ENCODE results near the gene TALDO1. TPM values are rescaled to one million over a fixed set of nuclear protein-coding genes. Genes with fewer than 3 reads are reported as not detected.

TALDO1 gene
- total and polyA plus RNA-seq, 2 of the 8 experiments (the other 6 are each of a cell fraction or from before 2014, with no cell fraction given): 265 to 308 TPM

DNA sequence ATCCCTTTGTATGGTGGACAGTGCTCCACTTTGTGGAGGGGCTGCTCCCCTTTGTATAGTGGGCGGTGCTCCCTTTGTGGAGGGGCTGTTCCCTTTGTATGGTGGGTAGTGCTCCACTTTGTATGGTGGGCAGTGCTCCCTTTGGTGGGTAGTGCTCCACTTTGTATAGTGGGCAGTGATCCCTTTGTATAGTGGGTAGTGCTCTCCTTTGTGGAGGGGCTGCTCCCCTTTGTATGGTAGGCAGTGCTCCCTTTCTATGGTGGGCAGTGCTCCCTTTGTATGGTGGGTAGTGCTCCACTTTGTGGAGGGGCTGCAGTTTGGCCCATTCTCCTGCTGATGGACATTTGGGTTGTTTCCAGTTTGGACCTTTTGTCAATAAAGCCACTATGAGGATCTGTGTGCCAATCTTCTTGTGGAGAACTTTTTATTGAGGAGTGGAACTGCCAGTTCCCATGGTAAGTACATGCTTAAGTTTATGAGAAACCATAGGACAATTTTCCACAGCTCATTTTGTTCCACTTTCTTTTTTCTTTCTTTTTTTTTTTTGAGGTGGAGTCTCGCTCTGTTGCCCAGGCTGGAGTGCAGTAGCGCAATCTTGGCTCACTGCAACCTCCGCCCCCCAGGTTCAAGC lies 4.6 kb upstream of the TALDO1 start:
- CTCF ChIA-PET (ENCODE audit: partially characterized antibody): interaction anchor here (9.2 to 26.9 kb wide), 2 partner anchors 16 to 17 kb away, joined by 105 to 395 read pairs; no protein-coding TSS in a partner anchor
- WGBS, 2 experiments (ENCODE audit: extremely low coverage in 1 of 2, insufficient coverage in 1 of 2, insufficient read length in 1 of 2, insufficient replicate concordance in 2 of 2, low coverage in 1 of 2, low lambda C conversion rate in 2 of 2, missing lambda C conversion rate in 1 of 2): 92% methylated on average over 1 of the region's 4 CpGs; no CpG with 5 or more reads in 1 of the 2 experiments
- H2BK12ac ChIP-seq (ENCODE audit: low read depth, low read length): peak overlapping the region; percentile 73; the same call in 1 of the 2 replicates
- peaks cover 2% of the 10 kb centered on the region; the same call in 1 of the 2 replicates for H3K23me2 ChIP-seq (ENCODE audit: low read depth, low read length)
- peak overlapping the region; percentile 84; the same call in 1 of the 2 replicates for H2BK20ac ChIP-seq (ENCODE audit: low read length)
- H2BK5ac ChIP-seq (ENCODE audit: low read depth, low read length): peak overlapping the region; percentile 26; the same call in 1 of the 2 replicates
- 0 out of 2 replicates have a peak overlapping the region, but pooled peaks have one; percentile 9 for H3K18ac ChIP-seq (ENCODE audit: extremely low read depth, low read length)
- no peak overlapping the region for H3K27ac ChIP-seq (ENCODE audit: low read depth, low read length)
- no peak overlapping the region for H3K14ac ChIP-seq (ENCODE audit: insufficient read length)
- no peaks in the 10 kb centered on the region for H4K20me1 ChIP-seq (replicated peaks in 1 of 2; ENCODE audit: control insufficient read depth in 1 of 2, insufficient read depth in 2 of 2, low read length in 2 of 2)
- H3K36me3 ChIP-seq (ENCODE audit: control insufficient read depth in 2 of 4, insufficient read depth in 4 of 4, low read length in 3 of 4): no peaks in the 10 kb centered on the region
- H3K4ac ChIP-seq (replicated peaks; ENCODE audit: insufficient read length, low read depth, low read length): peak overlapping the region; percentile 24
- no peak overlapping the region; a peak in 1 of 4 replicates for H3K4me2 ChIP-seq (ENCODE audit: insufficient read depth in 1 of 2, low read depth in 2 of 2, low read length in 2 of 2)
- peaks cover 0 to 9% (median 0%) of the 10 kb centered on the region in 4 experiments; a peak in 2 of 7 replicates for H3K4me1 ChIP-seq (replicated peaks in 1 of 4; ENCODE audit: control insufficient read depth in 3 of 4, insufficient read depth in 4 of 4, low read length in 3 of 4)
- peak overlapping the region; percentile 47; the same call in 1 of the 2 replicates for H2AK5ac ChIP-seq (ENCODE audit: low read depth, low read length)
- H3K56ac ChIP-seq (replicated peaks; ENCODE audit: insufficient read length, low read depth, low read length): no peak overlapping the region
- FAIRE-seq (no peak), DNase-seq (ENCODE audit: low read depth in 1 of 2, low spot score in 2 of 2) (no peak)
- no peak for TF ChIP-seq SRF (IDR thresholded peaks at IDR 0.05; ENCODE audit: low read depth, low read length)
- TF ChIP-seq POLR2A (IDR thresholded peaks at IDR 0.05; ENCODE audit: control extremely low read depth in 1 of 2, low read depth in 2 of 2, low read length in 2 of 2): no peak
- TF ChIP-seq BCL11A (IDR thresholded peaks at IDR 0.05; ENCODE audit: low read depth in 2 of 2, low read length in 2 of 2): no peak
- TF ChIP-seq JUN (IDR thresholded peaks at IDR 0.05; ENCODE audit: low read depth, low read length): no peak
- no peak for TF ChIP-seq RBBP5 (IDR thresholded peaks at IDR 0.05; ENCODE audit: borderline replicate concordance, low read depth, low read length)
- TF ChIP-seq YY1 (IDR thresholded peaks at IDR 0.05; ENCODE audit: low read depth, low read length): no peak
- no peak for TF ChIP-seq SIX5 (IDR thresholded peaks at IDR 0.05; ENCODE audit: low read depth, low read length)
- H3K79me2 ChIP-seq (ENCODE audit: control insufficient read depth in 1 of 2, insufficient read depth in 2 of 2, low read length in 2 of 2): peaks cover 2 to 4% of the 10 kb centered on the region in 2 experiments; a peak in 2 of 4 replicates
- peak overlapping the region; percentile 35 for H4K5ac ChIP-seq (ENCODE audit: insufficient read length, low read depth, low read length)
- no peak overlapping the region for H3K4me3 ChIP-seq (ENCODE audit: extremely low read depth in 1 of 4, insufficient read depth in 2 of 4, low read depth in 3 of 4, low read length in 4 of 4)
- POLR2A ChIA-PET (ENCODE audit: partially characterized antibody): interaction anchor here (1.4 to 32.3 kb wide), 6 partner anchors 15 to 104 kb away, joined by 3 to 636 read pairs (median 18); partner anchors contain the start of genes DEAF1, EPS8L2, GATD1 and TMEM80
- H2AFZ ChIP-seq (ENCODE audit: low read length): no peak overlapping the region
- no peaks in the 10 kb centered on the region for H3K9me3 ChIP-seq (ENCODE audit: insufficient read depth in 2 of 2, low read depth in 1 of 2, low read length in 1 of 2)
- peak overlapping the region; percentile 76 for H2BK120ac ChIP-seq (replicated peaks; ENCODE audit: low read depth, low read length)
- no peaks in the 10 kb centered on the region for H3K27me3 ChIP-seq (replicated peaks in 1 of 4; ENCODE audit: control insufficient read depth in 3 of 4, extremely low read depth in 1 of 4, insufficient read depth in 3 of 4, low read length in 3 of 4)
- H4K91ac ChIP-seq (replicated peaks; ENCODE audit: insufficient read length, low read length): peak overlapping the region; percentile 83
- H3K79me1 ChIP-seq (ENCODE audit: low read depth, low read length): no peaks in the 10 kb centered on the region
- H3K9ac ChIP-seq (replicated peaks in 1 of 4; ENCODE audit: extremely low read depth in 1 of 4, low read depth in 3 of 4, low read length in 3 of 4): no peak overlapping the region; a peak in 1 of 7 replicates
- H3K23ac ChIP-seq (ENCODE audit: insufficient read length): no peak overlapping the region
- no peak overlapping the region for H4K8ac ChIP-seq (ENCODE audit: extremely low read depth, insufficient read depth, low read length)
- H2BK15ac ChIP-seq (ENCODE audit: low read length): peak overlapping the region; percentile 38; the same call in 1 of the 2 replicates

All from H1 (cell line).